OCI-LY7 (cell line): ENCODE results near the gene DAPK1.

Experiments
- EZH2phosphoT487 ChIP-seq: fragments of 200-600 bp; sonication (generic); IDR thresholded peaks from 2 replicates; pipeline ENCODE4 v1.6.1; 2018; ENCODE audit warnings: low read depth, borderline replicate concordance, mild to moderate bottlenecking, mixed run types, antibody characterized with exemption, low read length, moderate library complexity, mixed read lengths
- TF ChIP-seq, protein P1 (sequence below): fragments of 200-600 bp; sonication (generic); conservative IDR thresholded peaks from 2 replicates; pipeline ENCODE4 v1.5.1; 2014; ENCODE audit warnings: mild to moderate bottlenecking, antibody characterized with exemption, low read length, moderate library complexity, mixed read lengths

- TF ChIP-seq, protein P1, sequence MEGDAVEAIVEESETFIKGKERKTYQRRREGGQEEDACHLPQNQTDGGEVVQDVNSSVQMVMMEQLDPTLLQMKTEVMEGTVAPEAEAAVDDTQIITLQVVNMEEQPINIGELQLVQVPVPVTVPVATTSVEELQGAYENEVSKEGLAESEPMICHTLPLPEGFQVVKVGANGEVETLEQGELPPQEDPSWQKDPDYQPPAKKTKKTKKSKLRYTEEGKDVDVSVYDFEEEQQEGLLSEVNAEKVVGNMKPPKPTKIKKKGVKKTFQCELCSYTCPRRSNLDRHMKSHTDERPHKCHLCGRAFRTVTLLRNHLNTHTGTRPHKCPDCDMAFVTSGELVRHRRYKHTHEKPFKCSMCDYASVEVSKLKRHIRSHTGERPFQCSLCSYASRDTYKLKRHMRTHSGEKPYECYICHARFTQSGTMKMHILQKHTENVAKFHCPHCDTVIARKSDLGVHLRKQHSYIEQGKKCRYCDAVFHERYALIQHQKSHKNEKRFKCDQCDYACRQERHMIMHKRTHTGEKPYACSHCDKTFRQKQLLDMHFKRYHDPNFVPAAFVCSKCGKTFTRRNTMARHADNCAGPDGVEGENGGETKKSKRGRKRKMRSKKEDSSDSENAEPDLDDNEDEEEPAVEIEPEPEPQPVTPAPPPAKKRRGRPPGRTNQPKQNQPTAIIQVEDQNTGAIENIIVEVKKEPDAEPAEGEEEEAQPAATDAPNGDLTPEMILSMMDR, result no peak
- TF ChIP-seq EZH2phosphoT487, result no peak
Observed at GRCh38 chr9:87753313-87753712, 255.6 kb downstream of the DAPK1 start.
